GM21381 (cell line): ENCODE data around the gene GRIK1.

ENCODE experiments used
- ATAC-seq: cut with Tn5 transposase; IDR thresholded peaks from one replicate; pipeline ENCODE4 v1.9.1; 2021; ENCODE audit warnings: mild to moderate bottlenecking, moderate library complexity; ENCODE audit not compliant: unreplicated experiment

GRIK1 gene

DNA sequence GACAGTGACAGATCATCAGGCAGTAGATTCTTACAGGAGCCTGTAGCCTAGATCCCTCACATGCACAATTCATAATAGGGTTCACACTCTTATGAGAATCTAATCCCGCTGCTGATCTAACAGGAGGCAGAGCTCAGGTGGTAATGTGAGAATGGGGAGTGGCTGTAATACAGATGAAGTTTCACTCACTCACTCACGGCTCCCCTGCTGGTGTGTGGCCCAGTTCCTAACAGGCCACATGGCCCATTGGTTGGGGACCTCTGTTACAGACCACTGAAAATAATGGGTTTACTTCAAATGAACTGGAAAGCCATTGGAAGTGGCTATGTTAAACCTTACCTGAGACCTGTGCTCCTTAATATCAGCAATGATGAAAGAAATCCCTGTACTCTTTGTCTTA lies 151.0 kb downstream of the GRIK1 start:
- no peak for ATAC-seq

DNA sequence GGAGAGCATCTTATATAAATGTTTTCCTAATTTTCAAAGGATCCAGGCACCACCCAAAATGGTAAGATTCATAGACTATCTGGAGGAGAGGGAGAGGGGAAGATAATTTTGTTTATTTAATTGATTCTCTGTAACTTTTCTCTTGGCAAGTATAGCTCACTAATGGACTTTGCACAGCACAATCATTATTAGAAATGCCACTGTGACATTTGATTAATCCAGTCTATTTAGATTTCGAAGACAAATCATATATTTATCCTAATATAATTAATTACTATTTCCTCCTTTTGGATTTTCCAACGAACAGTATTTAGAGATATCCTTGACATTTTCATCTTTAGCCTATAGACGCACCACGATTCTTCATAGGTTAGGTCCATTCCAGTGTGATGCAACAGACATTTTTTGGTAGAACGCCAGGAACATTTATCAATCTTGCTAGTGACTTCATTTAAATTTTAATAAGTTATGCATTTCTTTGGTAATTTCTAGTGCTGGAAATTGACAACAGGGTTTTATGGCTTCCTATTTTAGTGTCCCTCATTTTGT lies 152.4 kb downstream of the GRIK1 start:
- no peak for ATAC-seq

DNA sequence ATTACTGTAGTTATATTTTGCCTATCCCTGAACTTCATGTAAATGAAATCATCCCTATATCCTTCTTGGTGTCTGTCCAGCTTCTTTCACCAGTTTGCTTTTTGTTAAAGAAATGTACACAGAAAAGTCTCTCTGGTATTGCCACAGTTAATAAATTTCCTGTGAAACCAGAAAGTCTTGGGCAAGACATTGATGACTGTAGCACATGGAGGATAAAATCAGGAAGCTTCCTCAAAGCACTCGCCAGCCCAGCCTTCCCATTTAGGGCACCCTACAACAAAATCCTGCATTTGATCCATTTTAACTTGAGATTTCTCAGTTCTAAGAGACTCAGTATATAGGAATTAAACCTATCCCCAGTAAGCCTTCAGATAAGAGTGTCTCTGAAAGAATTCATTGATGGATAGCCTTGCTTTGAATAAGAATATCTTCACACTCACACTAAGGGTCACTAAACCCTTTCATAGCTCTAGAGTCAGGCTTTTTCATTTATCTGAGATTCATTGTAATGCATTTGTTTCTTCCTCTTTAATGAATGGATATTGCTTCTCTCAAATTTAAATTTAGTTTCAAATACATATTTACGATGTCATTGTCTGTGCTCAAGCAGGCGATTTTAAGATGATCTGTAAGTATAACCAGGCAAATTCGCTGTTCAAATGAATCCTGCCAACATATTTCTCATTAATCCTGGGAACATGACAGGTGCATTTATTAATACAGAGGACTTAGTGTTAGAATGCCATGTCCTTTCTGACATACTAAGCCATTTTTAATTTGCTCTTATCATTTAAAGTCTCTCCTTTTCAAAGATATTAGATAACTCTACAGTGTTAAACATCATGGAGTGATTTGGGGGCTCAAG lies 153.1 kb downstream of the GRIK1 start:
- ATAC-seq: no peak

DNA sequence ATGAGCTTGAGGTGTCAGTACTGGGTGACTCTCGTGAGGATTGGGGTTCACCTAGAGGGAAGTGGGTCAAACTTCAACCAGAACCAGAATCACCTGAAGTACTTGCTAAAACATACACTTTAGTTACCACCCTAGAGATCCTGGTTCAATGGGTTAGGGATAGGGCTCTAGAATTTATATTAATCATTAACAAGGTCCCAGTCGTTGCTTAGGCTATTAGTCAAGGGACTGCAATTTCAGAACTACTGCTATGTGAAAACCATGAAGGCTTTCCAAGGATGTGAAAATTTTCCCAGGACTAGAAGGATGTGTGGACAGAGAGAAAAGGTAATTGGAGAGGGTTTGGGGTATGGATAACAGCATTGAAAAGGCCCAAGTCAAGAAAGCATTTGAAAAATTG lies 162.6 kb downstream of the GRIK1 start:
- ATAC-seq: no peak

DNA sequence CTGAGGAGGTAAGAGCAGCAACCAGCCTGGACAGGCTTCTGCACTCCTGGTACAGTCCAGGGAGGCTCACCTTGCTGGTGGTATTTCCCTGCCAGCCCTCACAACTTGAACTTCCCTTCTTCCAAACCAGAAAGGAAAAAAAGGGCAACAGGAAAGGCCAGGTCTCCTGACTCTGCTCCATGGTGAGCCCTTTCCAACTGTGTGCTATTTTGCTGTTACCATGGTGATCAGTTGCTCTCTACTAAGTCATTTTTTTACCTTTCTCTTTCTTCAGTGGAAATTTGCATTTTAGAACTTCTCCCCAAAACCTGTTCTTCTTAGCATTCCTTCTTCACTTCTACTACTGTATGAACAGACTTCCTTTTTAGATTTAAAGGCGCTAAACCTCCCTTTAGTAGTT lies 164.3 kb downstream of the GRIK1 start:
- no peak for ATAC-seq

DNA sequence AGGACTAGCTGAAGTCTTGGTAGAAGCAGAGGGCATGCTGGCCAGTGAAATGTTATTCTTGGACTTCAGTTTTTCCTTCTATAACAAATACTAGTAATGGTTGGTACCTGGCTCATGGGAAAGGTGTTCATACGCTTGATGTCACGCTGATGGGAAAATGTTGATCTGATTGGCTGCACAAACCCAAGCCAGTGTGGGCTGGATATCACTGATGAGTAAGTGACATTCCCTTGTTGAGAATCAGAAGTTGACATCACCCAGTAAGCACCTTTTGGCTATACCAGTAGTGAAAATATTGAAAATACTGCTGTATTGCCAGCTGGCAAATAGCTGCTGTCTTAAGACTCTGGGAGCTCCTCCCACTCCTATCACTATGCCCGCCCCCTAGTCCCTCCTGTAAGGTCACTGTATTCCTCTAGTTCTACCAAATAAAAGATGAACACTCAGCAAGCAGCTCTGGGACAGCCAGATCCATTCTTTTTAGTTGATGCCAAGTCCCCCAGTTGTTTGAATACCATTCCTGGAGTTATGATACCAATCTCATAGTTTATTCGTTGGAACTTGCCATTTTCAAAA lies 168.2 kb downstream of the GRIK1 start:
- ATAC-seq: no peak

DNA sequence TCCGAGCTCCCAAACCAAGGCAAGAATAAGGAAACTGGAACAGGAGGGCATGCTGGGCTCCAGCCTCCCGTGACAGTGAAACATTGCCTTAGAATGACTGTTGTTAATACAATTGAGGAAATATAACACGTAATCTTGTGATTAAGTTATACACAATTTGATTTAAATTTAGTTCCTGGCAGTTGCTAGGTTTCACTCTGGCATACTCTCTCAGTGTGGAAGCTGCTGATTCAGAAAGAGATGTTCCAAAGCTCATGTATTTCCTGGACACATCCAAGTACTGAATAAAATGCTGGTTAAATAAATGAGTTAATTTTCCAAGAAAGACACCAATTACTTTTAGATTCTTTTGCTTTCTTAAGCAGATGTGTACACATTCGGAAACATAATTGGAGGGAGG lies 176.1 kb downstream of the GRIK1 start:
- no peak for ATAC-seq

DNA sequence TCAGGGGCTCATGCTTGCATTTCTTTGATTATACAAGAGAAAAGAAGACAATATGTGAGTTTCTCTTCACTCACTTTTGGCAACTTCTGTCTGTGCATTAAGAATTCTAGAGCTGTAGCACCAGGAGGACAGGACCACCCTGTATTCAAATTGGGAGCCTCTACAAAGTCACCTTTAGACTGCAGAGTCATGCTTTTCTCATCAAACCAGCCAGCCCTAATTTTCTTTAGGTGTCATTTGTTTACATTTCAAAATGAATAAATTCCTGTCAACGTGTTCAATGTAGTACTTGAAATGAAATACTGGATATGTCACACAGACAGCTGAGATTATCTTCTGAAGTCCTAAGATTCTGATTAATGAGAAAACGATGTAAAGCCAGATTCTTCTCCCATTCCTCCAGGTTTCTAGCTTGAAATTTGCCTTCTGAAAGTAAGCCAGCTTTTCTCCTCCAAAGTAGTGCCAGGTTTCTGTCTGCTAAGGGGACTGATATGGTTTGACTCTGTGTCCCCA lies 177.2 kb downstream of the GRIK1 start:
- no peak for ATAC-seq

DNA sequence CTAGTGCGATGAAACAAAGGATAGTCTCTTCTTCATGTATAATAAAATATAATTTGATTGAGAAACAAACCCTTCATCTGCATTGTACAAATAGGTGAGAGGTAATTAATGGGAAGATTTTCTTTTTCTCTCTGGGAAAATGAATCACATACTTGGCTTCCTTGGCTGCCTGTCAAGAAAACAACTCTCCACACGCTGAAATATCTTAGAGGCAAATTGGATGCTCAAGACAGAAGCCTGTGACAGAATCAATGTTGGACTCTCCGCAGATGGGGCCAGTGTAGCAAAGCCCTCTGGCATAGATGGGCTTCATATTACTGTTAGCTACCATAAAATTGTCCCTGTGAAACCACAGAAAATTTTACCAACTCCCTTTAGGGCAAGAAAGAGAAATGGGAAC lies 186.6 kb downstream of the GRIK1 start:
- ATAC-seq: no peak

DNA sequence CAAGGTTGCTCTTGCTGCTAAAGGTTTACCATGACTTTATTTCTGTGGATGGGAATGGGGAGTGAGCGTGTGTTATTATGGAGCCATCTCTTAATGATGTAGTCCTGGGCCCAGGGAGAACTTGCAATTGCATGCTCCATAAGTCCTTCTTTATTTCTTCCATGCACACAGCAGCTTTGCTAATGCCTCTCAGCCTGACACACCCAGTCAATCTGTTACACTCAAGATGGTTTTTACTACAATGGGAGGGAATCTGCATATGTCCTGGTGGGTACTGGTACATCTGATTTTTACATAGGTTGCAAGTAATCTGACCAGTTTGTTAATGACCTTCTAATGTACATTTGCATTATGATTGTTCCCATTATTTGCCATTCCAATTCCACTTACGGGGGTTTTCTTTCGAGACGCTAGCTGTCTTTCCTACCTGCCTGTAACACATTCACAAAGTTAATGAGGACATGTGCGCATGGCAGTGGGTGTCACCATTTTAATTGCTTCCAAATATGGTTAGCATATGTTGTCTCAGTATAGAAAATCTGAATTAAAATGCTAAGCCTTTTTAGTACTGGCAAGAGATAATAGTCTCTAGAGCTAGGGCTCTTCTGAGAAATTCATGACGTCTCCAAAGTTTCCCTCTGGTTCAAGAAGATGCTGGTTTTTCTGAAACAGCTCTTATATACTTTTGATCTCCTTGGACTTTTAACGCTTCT lies 188.2 kb downstream of the GRIK1 start:
- ATAC-seq: no peak

DNA sequence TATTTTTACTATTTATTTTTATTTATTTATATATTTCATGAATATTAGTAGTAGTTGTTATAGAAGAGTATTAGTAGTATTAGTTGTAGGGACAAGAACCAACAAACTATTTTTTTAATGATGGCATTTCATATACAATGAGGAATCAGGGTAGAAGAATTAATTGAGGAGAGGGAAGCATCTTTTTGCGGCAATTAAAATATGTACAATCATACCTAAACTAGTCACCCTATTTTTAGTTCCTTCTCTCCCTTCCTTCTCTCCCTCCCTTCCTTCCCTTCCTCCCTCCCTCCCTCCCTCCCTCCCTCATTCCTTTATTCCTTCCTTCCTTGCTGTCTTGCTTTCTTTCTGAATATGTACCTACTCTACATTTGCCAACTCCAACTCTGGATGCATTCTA lies 189.8 kb downstream of the GRIK1 start:
- no peak for ATAC-seq

DNA sequence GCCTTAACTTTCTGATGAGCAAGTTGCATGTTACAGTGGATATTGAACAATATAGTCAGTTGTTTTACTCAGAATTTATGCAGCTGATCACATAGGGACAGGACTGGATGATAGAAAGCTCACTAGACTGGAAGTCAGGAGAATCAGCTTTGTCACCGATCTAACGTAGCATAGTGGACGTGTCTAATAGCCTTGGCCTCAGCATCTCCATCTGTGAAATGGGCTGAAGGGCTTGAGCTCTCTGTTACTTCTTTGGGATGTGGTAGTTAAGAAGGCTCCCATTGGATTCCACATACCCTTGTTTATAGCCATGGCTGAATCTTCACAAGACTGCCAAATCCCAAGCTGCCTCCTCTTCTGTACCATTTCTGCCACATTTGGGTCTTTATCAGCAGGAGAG lies 190.6 kb downstream of the GRIK1 start:
- ATAC-seq: no peak

DNA sequence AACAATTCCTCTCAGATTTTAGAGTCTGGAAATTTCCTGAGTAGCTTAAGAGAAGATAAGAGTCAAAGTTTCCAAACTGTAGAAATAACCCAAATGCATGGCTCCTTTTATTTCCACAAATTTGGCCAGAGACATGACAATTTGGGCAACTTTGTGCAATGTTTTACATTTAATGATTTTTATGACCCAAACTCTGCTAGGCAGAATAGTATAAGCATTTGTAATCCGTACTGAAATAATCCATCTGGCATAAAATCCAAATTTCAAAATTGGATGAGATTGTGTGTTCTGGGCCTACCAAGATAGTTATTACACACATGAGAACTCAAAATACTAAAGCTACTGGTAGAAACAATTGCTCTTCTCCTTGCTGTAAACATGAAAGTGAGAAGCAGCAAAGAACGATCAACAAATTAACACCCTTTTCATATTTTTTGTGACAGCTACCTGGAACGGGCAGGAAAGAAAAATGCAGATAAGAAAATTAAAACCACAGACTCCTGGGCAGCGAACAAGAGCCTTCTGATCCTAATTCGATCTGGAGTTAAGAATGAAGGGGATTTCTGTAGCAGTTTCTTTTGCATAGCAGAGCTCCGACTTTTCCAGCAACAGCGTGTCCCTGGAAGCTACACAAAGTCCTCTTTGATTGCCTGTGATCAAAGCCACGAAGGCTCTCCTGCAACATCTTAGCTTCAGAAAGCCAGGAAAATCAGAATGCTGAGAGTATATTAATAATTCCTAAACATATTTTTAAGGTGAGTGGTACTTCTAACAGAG lies 191.2 kb downstream of the GRIK1 start:
- no peak for ATAC-seq

DNA sequence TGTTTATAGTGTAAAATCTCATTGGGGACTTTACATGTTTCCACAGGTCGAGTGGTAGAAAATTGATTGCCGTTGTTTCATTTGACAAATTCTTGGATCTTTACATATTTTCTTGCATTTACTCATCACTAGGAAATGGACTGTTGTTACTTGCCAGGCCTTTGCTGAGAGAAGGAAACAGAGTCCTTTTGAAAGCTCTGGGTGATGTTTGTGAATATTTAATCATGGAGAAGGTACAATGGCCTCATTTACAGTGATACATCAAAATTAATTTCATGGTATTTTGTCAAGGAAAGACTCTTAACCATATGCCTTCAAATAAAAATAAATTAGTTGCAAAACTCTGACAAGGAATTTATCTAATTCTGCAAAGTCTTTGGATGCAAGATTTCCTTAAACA lies 198.0 kb downstream of the GRIK1 start:
- no peak for ATAC-seq

DNA sequence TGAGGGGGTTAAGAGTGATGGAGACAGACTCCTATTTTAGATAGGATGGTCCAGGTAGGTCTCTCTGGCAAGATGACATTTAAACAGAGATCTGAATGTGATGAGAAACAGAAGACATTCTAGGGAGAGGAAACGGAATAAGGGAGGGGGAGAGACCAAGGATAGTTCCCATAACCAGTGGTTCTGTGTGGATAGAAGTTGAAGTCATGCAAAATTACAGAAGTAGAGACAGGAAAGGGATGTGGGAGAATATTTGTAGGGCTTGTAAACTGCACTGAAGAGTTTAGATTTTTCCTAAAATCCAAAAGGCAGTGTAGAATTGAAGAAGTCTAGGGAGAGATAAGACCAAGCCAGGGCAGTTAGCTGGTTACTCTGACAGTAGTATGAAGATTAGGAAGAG lies 200.6 kb downstream of the GRIK1 start:
- ATAC-seq: no peak

DNA sequence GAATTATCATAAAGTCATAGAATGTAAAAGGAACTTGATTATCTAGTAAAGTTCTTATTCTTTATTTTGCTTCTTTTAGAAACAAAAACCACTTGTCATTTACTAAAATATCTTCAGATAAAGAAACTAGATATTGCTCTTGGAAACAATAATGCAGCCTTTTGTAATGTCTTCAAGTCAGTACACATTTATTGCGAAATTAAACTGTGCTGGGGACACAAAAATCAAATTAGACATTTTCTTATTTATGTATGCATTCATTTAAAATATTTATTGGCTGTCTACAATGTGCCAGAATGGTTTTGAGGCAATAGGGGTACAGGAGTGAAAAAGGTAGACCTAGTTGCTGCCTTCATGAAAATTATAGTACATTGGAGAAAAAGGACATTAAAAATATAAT lies 201.1 kb downstream of the GRIK1 start:
- ATAC-seq: no peak

DNA sequence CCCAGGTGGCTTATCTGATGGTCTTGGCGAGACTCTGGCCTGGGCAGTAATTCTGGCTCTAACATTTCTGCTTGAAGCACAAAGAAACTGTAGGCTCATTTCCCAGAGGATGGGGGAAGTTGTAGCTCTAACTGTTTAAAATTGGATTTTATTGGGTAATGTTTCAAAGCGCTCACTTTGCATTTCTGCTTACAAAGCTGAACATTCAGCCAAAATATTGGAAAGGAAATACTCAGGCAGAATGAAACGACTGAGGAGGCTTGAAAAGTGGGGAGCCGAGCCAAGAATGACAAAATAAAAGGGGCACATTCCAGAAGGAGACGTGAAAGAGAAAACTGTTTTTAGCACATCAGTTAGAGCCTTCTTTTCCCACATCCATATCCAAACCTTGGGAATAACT lies 202.6 kb downstream of the GRIK1 start:
- no peak for ATAC-seq

DNA sequence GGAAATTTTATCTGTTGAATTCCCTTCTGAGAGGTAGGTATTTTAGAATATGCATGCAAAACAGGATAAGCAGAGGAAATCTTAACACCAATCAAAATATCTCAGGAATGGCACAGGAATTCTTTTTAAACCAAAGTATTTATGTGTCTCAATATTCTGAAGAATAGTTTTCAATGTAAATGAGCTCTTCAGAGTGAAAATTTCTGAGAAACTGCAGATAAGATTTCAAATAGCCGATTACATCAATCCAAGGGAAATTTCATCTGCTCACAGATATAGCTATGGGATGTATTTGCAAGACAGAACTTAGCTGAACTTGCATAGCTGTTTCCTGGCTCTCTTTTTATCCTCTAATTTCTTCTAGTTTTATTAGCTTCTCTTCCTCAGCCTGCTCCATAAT lies 209.5 kb downstream of the GRIK1 start:
- ATAC-seq: no peak

DNA sequence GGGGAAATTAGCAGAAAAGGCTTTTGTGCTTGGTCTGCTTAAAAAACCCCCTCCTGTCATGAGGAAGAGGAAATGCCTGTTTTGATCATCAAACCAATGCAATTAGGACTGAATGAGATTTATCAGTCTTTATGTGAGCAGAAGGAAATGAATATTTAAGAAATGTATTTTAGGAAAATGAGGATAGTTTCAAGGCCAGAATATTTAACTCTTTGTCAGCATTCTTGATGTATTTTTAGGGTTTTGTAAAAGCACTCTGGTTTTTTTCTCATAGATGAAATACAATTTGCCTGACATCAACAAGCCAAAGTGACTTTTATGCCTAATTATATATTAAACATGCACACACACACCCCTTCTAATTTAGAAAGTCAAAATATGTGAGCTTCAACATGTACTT lies 213.8 kb downstream of the GRIK1 start:
- no peak for ATAC-seq

DNA sequence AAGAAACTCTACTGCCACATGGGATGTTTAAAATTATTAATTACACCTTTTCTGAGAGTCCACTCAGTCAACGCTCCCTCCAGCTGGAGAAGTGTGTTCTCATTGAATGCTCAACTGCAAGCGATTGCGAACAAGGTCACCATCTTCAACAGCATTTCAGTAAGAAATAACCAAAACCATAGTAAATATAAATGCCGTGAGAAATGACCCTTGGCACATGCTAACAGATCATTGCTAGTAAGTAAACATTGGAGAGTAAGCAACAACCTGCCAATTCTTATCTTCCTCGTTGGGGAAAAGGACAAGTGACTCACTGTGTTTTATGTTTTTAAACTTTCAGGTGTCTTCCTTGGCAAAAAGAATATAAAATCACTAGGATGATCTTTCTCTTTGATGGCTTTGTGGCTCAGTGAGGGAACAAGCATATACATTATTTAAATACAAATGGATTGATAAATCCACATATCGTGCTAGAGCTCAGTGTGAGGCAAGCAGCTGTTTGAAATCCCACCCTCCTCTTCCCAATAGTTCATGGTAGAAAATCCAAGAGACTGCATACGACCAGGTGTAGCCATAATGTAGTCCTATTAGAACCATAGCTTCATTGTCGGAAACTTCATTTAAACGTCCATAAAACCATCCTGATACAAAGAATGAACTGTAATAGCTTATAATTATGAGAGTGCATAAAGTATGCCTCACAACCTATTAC lies 214.6 kb downstream of the GRIK1 start:
- no peak for ATAC-seq
